Measurements from ENCODE around the gene ARHGAP24. TPM values are rescaled to one million over a fixed set of nuclear protein-coding genes. Genes with fewer than 3 reads are reported as not detected.

Gene ARHGAP24
- total and polyA plus RNA-seq, 10 of the 15 experiments (the other 5 are each of a cell fraction or from before 2014, with no cell fraction given) = 0.10 to 4.2 (median 0.52) TPM

DNA sequence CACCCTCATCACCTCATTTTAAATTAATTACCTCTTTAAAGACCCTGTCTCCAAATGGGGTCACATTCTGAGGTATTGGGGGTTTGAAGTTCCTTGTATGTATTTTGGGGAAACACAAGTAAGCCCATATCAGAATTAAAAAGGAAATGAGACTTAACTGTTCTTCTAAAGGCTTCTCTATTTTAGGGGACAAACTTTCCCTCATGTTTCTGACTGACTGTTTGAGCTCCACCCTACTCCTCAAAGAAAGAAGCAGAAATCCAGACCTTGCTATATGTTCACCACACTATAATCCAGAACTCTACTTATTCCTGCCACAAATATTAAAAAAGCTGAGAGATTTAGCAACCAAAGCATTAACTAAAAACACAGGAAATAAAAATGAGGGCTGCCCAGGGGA is 258.8 kb downstream of the ARHGAP24 start (continued):
- TF ChIP-seq, protein P1, sequence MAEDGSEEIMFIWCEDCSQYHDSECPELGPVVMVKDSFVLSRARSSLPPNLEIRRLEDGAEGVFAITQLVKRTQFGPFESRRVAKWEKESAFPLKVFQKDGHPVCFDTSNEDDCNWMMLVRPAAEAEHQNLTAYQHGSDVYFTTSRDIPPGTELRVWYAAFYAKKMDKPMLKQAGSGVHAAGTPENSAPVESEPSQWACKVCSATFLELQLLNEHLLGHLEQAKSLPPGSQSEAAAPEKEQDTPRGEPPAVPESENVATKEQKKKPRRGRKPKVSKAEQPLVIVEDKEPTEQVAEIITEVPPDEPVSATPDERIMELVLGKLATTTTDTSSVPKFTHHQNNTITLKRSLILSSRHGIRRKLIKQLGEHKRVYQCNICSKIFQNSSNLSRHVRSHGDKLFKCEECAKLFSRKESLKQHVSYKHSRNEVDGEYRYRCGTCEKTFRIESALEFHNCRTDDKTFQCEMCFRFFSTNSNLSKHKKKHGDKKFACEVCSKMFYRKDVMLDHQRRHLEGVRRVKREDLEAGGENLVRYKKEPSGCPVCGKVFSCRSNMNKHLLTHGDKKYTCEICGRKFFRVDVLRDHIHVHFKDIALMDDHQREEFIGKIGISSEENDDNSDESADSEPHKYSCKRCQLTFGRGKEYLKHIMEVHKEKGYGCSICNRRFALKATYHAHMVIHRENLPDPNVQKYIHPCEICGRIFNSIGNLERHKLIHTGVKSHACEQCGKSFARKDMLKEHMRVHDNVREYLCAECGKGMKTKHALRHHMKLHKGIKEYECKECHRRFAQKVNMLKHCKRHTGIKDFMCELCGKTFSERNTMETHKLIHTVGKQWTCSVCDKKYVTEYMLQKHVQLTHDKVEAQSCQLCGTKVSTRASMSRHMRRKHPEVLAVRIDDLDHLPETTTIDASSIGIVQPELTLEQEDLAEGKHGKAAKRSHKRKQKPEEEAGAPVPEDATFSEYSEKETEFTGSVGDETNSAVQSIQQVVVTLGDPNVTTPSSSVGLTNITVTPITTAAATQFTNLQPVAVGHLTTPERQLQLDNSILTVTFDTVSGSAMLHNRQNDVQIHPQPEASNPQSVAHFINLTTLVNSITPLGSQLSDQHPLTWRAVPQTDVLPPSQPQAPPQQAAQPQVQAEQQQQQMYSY (CRISPR knock-in tag; IDR thresholded peaks at IDR 0.05) = no peak
- TF ChIP-seq RAD51 (IDR thresholded peaks at IDR 0.05) = no peak

DNA sequence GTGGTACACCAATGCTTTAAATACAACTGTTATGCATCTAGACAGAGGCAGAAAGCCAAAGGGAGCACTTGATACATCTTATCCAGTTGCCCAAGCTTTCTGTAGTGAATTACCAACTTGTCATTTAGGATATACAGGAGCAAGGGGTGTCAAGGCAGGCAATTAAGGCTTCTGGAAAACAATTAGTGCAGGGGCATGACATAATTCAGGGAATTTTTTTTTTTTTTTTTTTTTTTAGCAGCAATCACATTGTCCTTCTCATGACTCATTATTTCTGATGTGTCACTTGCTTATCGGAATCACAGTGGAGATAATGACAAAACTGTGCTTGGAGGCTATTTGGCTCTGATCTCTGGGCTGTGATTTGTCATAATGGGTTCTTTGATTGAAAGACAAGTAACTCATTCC is 259.5 kb downstream of the ARHGAP24 start:
- H3K4me2 ChIP-seq (ENCODE audit: control insufficient read depth, insufficient read depth) = no peak overlapping the region
- no peaks in the 10 kb centered on the region for H3K79me2 ChIP-seq (ENCODE audit: control insufficient read depth, insufficient read depth, low read length)
- FAIRE-seq = no peak

More for the DNA sequence above, 259.5 kb downstream of the ARHGAP24 start:
- Histone ChIP-seq H3K4me1 (ENCODE audit: control insufficient read depth, insufficient read depth, low read length) (no peaks in the 10 kb centered on the region), H3K9ac (ENCODE audit: control insufficient read depth, insufficient read depth, low read length) (no peak overlapping the region), H3K36me3 (ENCODE audit: control insufficient read depth in 2 of 2, insufficient read depth in 2 of 2, low read length in 1 of 2) (no peaks in the 10 kb centered on the region), H3K27me3 (replicated peaks in 1 of 2; ENCODE audit: control insufficient read depth in 2 of 2, insufficient read depth in 2 of 2, low read length in 1 of 2) (no peaks in the 10 kb centered on the region), H3K4me3 (no peak overlapping the region), H3K27ac (ENCODE audit: control insufficient read depth, insufficient read depth) (no peak overlapping the region), H4K20me1 (ENCODE audit: control insufficient read depth, insufficient read depth) (no peaks in the 10 kb centered on the region), H3K9me3 (replicated peaks; ENCODE audit: control insufficient read depth, insufficient read depth, low read length) (no peaks in the 10 kb centered on the region), H2AFZ (ENCODE audit: control insufficient read depth, low read depth, low read length) (no peak overlapping the region)
- ATAC-seq (no peak), DNase-seq (ENCODE audit: low read depth, low spot score) (no peak)
- intact Hi-C loops (cut with micrococcal nuclease; ENCODE audit: unreplicated experiment) = loop anchor here (5.0 kb wide), 1 partner anchor 122 kb away; no protein-coding TSS in a partner anchor
- TF ChIP-seq ZNF622 (IDR thresholded peaks at IDR 0.05) = no peak
- TF ChIP-seq RCOR1 (conservative IDR thresholded peaks at IDR 0.05; ENCODE audit: low read depth, low read length) = no peak
- TF ChIP-seq WRNIP1 (IDR thresholded peaks at IDR 0.05; ENCODE audit: borderline replicate concordance, low read depth, low read length) = no peak
- no peak; the same call in 1 of the 2 replicates for TF ChIP-seq NFIC (IDR thresholded peaks at IDR 0.05; ENCODE audit: low read depth, low read length)
- TF ChIP-seq SREBF2 (IDR thresholded peaks at IDR 0.05; ENCODE audit: low read length) = no peak
- TF ChIP-seq, protein P2, sequence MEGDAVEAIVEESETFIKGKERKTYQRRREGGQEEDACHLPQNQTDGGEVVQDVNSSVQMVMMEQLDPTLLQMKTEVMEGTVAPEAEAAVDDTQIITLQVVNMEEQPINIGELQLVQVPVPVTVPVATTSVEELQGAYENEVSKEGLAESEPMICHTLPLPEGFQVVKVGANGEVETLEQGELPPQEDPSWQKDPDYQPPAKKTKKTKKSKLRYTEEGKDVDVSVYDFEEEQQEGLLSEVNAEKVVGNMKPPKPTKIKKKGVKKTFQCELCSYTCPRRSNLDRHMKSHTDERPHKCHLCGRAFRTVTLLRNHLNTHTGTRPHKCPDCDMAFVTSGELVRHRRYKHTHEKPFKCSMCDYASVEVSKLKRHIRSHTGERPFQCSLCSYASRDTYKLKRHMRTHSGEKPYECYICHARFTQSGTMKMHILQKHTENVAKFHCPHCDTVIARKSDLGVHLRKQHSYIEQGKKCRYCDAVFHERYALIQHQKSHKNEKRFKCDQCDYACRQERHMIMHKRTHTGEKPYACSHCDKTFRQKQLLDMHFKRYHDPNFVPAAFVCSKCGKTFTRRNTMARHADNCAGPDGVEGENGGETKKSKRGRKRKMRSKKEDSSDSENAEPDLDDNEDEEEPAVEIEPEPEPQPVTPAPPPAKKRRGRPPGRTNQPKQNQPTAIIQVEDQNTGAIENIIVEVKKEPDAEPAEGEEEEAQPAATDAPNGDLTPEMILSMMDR (IDR thresholded peaks at IDR 0.05 in 2 of 3, conservative IDR thresholded peaks at IDR 0.05 in 1 of 3; ENCODE audit: control insufficient read depth in 2 of 3, extremely low read depth in 1 of 3, insufficient read depth in 1 of 3, low read depth in 3 of 3, low read length in 3 of 3) = no peak
- TF ChIP-seq STAT3 (IDR thresholded peaks at IDR 0.05; ENCODE audit: low read depth, low read length) = no peak
- 46% methylated on average over 1 of the region's 1 CpG for WGBS (ENCODE audit: insufficient coverage, insufficient replicate concordance, low lambda C conversion rate, missing lambda C conversion rate)
- ChIA-PET RAD21 (ENCODE audit: unreplicated experiment) (no interaction called here), SMC1A (ENCODE audit: uncharacterized antibody, unreplicated experiment) (interaction anchor here (1.7 kb wide), 1 partner anchor 13 kb away, joined by 5 read pairs; no protein-coding TSS in a partner anchor), CTCF (interaction anchor here (5.0 kb wide), 1 partner anchor 14 kb away, joined by 35 read pairs; no protein-coding TSS in a partner anchor), POLR2A (interaction anchor here (0.5 kb wide), 1 partner anchor 260 kb away, joined by 3 read pairs; no protein-coding TSS in a partner anchor)
- BruUV-seq (replicated peaks) = no TSS peak
- in situ Hi-C loops (cut with MboI) = no loop called here
